Right lobe of liver (tissue), 6 donors: Measurements from ENCODE around the gene TERT. TPM values are rescaled to one million over a fixed set of nuclear protein-coding genes. Genes with fewer than 3 reads are reported as not detected.

ENCODE experiments used
- ATAC-seq, 4 donors: fragments of 200-7000 bp; cut with Tn5 transposase; one replicate each; pipeline ENCODE4 v1.9.1; 2020; ENCODE audit warnings: mild to moderate bottlenecking in 4 of 4, moderate library complexity in 4 of 4
- DNase-seq, 3 donors: peaks; one replicate each; pipeline ENCODE4 v3.0.0-alpha.2; 2020
- H3K27ac ChIP-seq, 3 donors: fragments of 200-600 bp; one replicate each; pipeline ENCODE4 v1.8.0; 2022
- H3K27me3 ChIP-seq, 2 donors: fragments of 200-600 bp; one replicate each; pipeline ENCODE4 v1.8.0; 2022
- H3K36me3 ChIP-seq, 4 donors: fragments of 200-600 bp; sonication (generic) in 1 of 4; one replicate each; pipeline versions ENCODE4 v1.5.1 to v1.8.0; 2017 to 2022; ENCODE audit warnings: control low read depth in 1 of 4
- H3K4me1 ChIP-seq, 4 donors: fragments of 200-600 bp; sonication (generic) in 1 of 4; one replicate each; pipeline versions ENCODE4 v1.5.1 to v1.8.0; 2017 to 2022; ENCODE audit warnings: control low read depth in 1 of 4
- H3K4me3 ChIP-seq, 3 donors: fragments of 200-600 bp; one replicate each; pipeline ENCODE4 v1.8.0; 2022
- H3K9me3 ChIP-seq, 4 donors: fragments of 200-600 bp; sonication (generic) in 1 of 4; one replicate each; pipeline versions ENCODE4 v1.5.1 to v1.8.0; 2017 to 2022; ENCODE audit warnings: control low read depth in 1 of 4
- POLR2A ChIP-seq: fragments of 450-650 bp; IDR thresholded peaks from one replicate; pipeline ENCODE4 v1.6.1; 2017; ENCODE audit warnings: antibody characterized with exemption, mild to moderate bottlenecking
- WGBS: methylation state at CpG from one replicate; pipeline ENCODE4 v1.1.6; 2018; ENCODE audit warnings: low coverage, low lambda C conversion rate; ENCODE audit not compliant: insufficient coverage; ENCODE audit errors: missing lambda C conversion rate; 5-methylcytosine and 5-hydroxymethylcytosine counted together
- intact Hi-C, 2 donors: fragments of 100-400 bp; cut with DNase I; formaldehyde crosslinking; loops; one replicate each; pipeline versions ENCODE4 v1.11.2 to v1.14.1; 2022
- total RNA-seq, 6 experiments: library from RNA; depleted of rRNA in 2 of 6; stranded (reverse); fragments of >200 nt in 2 of 6; fragmentation: NEBNext Ultra II Directional in 3 of 6; extraction: Animal tissue kit (Norgen Biotek cat#: 25700) in 3 of 6; gene quantifications; one replicate each; pipeline versions ENCODE4 v1.1.0 to v1.2.4, GENCODE V29; 2016 to 2023
- TF ChIP-seq, protein P1 (sequence below), 4 donors: fragments of 200-600 bp in 3 of 4; fragments of 450-650 bp in 1 of 4; IDR thresholded peaks; one replicate each; pipeline versions ENCODE4 v1.5.1 to v1.8.0; 2016 to 2022; ENCODE audit warnings: antibody characterized with exemption in 4 of 4, mild to moderate bottlenecking in 2 of 4
- donor health status: DM: no; HTN: yes; CAD: no.
- donor health status: DM: no; HTN: no; CAD: no.
- donor health status: DM: no; HTN: no; CAD: no.
- donor health status: DM: no; HTN: yes; CAD: no.
- donor health status: DM: no; HTN: yes; CAD: no.

TERT gene
- total RNA-seq, 6 experiments from 2014 or later: not detected

DNA sequence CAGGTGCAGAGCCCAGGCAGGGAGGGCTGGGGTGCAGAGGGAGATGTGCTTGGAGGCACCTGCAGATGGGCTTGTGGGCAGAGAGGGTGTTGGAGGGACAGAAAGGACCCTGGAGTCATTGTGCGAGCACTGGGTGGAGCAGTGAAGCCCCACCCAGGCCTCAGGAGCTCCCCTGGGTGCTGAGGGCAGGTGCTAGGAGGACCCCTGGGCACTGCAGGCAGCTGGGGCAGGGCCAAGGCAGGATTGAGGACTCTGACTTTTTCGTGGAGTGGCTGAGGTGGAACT is 80.0 kb downstream of the TERT start:
- no peaks in the 10 kb centered on the region for H3K4me1 ChIP-seq
- H3K4me3 ChIP-seq: no peak overlapping the region
- no peaks in the 10 kb centered on the region for H3K9me3 ChIP-seq
- no peak for TF ChIP-seq POLR2A
- TF ChIP-seq, protein P1, sequence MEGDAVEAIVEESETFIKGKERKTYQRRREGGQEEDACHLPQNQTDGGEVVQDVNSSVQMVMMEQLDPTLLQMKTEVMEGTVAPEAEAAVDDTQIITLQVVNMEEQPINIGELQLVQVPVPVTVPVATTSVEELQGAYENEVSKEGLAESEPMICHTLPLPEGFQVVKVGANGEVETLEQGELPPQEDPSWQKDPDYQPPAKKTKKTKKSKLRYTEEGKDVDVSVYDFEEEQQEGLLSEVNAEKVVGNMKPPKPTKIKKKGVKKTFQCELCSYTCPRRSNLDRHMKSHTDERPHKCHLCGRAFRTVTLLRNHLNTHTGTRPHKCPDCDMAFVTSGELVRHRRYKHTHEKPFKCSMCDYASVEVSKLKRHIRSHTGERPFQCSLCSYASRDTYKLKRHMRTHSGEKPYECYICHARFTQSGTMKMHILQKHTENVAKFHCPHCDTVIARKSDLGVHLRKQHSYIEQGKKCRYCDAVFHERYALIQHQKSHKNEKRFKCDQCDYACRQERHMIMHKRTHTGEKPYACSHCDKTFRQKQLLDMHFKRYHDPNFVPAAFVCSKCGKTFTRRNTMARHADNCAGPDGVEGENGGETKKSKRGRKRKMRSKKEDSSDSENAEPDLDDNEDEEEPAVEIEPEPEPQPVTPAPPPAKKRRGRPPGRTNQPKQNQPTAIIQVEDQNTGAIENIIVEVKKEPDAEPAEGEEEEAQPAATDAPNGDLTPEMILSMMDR (IDR thresholded peaks at IDR 0.05): no peak
- WGBS: no CpG with 5 or more reads among the region's 2 CpGs
- no peaks in the 10 kb centered on the region for H3K36me3 ChIP-seq
- no peak for DNase-seq
- H3K27ac ChIP-seq: no peak overlapping the region
- no peaks in the 10 kb centered on the region for H3K27me3 ChIP-seq
- intact Hi-C loops: no loop called here
- ATAC-seq: no peak

DNA sequence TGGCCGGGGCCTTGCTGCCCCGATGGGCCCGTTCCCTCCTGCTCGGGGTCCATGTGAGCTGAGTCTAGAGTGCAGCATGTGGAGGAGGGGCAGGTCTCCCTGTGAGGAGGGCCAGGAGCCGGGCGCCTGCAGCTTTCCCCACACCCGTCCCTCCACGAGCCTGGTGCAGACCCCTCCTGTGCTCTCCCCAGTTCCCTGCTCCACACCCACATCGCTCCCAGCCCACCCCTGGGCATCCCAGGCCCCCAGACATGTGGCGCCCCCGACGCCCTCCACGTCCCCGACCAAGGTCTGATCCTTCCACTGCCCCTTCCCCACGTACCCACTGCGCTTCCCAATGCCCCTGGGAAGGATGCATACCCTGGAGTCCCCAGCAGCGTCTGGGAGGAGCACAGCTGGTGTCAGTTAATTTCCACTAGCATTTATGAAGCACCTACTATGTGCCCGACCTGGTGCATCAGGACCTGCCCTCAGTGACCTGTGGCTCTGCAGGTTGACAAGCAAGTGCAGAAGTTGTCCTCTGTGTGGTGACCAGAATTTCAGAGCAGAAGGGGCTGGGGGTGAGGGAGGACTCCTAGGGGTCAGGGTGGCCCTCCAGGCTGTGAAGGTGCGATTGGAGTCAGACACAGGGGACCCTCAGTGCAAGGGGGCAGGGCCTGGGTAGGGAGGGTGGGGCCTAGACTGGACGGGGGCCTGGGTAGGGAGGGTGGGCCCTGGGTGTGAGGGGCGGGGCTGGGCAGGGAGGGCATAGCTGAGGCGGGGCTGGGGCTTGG is 80.5 kb downstream of the TERT start:
- H3K27ac ChIP-seq: no peak overlapping the region
- H3K27me3 ChIP-seq: no peaks in the 10 kb centered on the region
- no peaks in the 10 kb centered on the region for H3K9me3 ChIP-seq
- H3K4me3 ChIP-seq: no peak overlapping the region
- H3K4me1 ChIP-seq: no peaks in the 10 kb centered on the region
- H3K36me3 ChIP-seq: no peaks in the 10 kb centered on the region
- DNase-seq (peak in 2 of 3 donors; percentile 10 to 33), ATAC-seq (no peak)
- no peak for TF ChIP-seq POLR2A
- TF ChIP-seq, protein P1 (IDR thresholded peaks at IDR 0.05): no peak
- WGBS: 73% methylated on average over 11 of the region's 22 CpGs
- intact Hi-C loops: no loop called here

DNA sequence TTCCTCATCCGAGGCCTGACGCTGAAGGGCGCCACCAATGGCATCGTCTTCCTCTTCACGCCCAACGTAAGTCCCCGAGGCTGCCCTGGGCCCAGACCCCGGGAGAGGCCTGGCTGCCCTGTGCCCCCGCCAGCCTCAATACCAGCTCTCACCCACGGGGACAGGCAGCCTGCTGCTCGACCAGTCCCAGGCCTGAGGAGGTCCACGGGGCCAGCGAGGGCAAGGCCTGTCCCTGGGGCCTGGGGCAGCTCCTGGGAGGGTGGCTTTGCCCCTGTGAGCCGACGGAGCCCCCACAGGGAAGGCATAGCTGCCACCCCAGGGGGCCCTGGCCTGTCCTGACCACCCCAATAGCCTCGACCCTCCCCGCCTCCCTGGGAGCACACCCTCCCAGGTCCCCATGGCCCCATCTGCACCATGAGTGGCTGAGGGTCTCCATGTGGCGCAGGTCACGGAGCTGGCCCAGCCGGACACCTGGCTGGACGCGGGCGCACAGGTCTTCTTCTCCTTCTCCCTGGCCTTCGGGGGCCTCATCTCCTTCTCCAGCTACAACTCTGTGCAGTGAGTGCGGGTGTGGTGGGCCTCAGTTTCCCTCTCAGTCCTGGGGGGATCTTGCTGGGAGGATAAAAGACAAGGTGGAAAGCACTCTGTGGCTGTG is 81.2 kb downstream of the TERT start:
- Histone ChIP-seq H3K9me3 (no peaks in the 10 kb centered on the region), H3K27me3 (no peaks in the 10 kb centered on the region), H3K4me3 (no peak overlapping the region), H3K36me3 (no peaks in the 10 kb centered on the region), H3K27ac (no peak overlapping the region), H3K4me1 (no peaks in the 10 kb centered on the region)
- WGBS: 97% methylated on average over 6 of the region's 25 CpGs
- intact Hi-C loops: no loop called here
- ATAC-seq (peak in 1 of 4 donors; percentile 5), DNase-seq (peak in 2 of 3 donors; percentile 5 to 42)
- TF ChIP-seq, protein P1 (IDR thresholded peaks at IDR 0.05): no peak
- TF ChIP-seq POLR2A: no peak

DNA sequence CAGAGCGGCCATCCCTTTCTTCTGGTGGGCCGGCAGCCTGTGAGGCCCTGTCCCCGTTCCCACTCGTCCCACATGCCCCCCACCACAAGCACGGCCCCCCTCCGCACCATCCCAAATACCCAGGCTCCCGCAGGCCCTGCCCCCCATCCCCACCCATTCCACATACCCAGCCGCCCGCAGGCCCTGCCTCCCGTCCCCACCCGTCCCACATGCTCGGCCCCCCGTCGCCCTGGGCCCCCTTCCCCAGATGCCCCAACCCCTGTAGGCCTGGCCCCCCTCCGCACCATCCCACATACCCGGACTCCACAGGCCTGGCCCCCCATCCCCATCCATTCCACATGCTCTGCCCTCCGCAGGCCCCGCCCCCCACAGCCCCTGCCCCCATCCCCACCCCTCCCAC is 82.0 kb downstream of the TERT start:
- Histone ChIP-seq H3K4me1 (no peaks in the 10 kb centered on the region), H3K27ac (no peak overlapping the region), H3K4me3 (no peak overlapping the region), H3K27me3 (no peaks in the 10 kb centered on the region), H3K36me3 (no peaks in the 10 kb centered on the region), H3K9me3 (no peaks in the 10 kb centered on the region)
- no peak for ATAC-seq
- DNase-seq: peak in 1 of 3 donors; percentile 49
- TF ChIP-seq, protein P1 (IDR thresholded peaks at IDR 0.05): no peak
- TF ChIP-seq POLR2A: no peak
- intact Hi-C loops: no loop called here
- 86% methylated on average over 14 of the region's 18 CpGs for WGBS
